H9 (cell line): Measurements from ENCODE around the gene NAV1. TPM values are rescaled to one million over a fixed set of nuclear protein-coding genes. Genes with fewer than 3 reads are reported as not detected.
"Not testable (repeated sequence)": the region's sequence is repeated elsewhere in the genome, so short reads cannot be mapped to it uniquely, and the experiment has no call there.

Experiments used
- DNase-seq: peaks from one replicate; pipeline ENCODE4 v3.0.0-alpha.2; 2017
- H2AFZ ChIP-seq: one replicate; pipeline ENCODE4 v1.6.1; 2013; ENCODE audit warnings: mild to moderate bottlenecking, low read length, control low read depth, moderate library complexity
- H2AK5ac ChIP-seq: 2 replicates; pipeline ENCODE4 v1.6.1; 2013; ENCODE audit warnings: low read length, control low read depth, mixed read lengths; ENCODE audit not compliant: insufficient read length
- H2BK120ac ChIP-seq: one replicate; pipeline ENCODE4 v1.6.1; 2013; ENCODE audit warnings: low read depth, mild to moderate bottlenecking, low read length, control low read depth, inconsistent platforms; ENCODE audit not compliant: poor library complexity, severe bottlenecking
- H2BK12ac ChIP-seq: 2 replicates; pipeline ENCODE4 v1.6.1; 2013; ENCODE audit warnings: low read length, control low read depth, mixed read lengths, low read depth; ENCODE audit not compliant: insufficient read length
- H2BK15ac ChIP-seq: 2 replicates; pipeline ENCODE4 v1.6.1; 2013; ENCODE audit warnings: low read depth, low read length, control low read depth
- H2BK20ac ChIP-seq: one replicate; pipeline ENCODE4 v1.6.1; 2013; ENCODE audit warnings: low read depth, mild to moderate bottlenecking, low read length, control low read depth, inconsistent platforms; ENCODE audit not compliant: poor library complexity, severe bottlenecking
- H2BK5ac ChIP-seq: 2 replicates; pipeline ENCODE4 v1.6.1; 2013; ENCODE audit warnings: low read length, control low read depth, mixed read lengths; ENCODE audit not compliant: insufficient read length
- H3K14ac ChIP-seq: 2 replicates; pipeline ENCODE4 v1.6.1; 2013; ENCODE audit warnings: low read length, control low read depth; ENCODE audit not compliant: insufficient read depth
- H3K18ac ChIP-seq: 2 replicates; pipeline ENCODE4 v1.6.1; 2013; ENCODE audit warnings: low read depth, mild to moderate bottlenecking, mixed read lengths, low read length, control low read depth; ENCODE audit not compliant: insufficient read length
- H3K23ac ChIP-seq: 2 replicates; pipeline ENCODE4 v1.6.1; 2013; ENCODE audit warnings: low read length, control low read depth, mixed read lengths, low read depth; ENCODE audit not compliant: insufficient read length
- H3K23me2 ChIP-seq: 2 replicates; pipeline ENCODE4 v1.6.1; 2013; ENCODE audit warnings: low read depth, mild to moderate bottlenecking, mixed read lengths, low read length, control low read depth; ENCODE audit not compliant: insufficient read length, poor library complexity, severe bottlenecking
- H3K27ac ChIP-seq: 2 replicates; pipeline ENCODE4 v1.5.1; 2013; ENCODE audit warnings: low read length, control low read depth, mixed read lengths, low read depth; ENCODE audit not compliant: insufficient read length
- H3K27me3 ChIP-seq: 2 replicates; pipeline ENCODE4 v1.6.1; 2013; ENCODE audit warnings: low read length, control low read depth, inconsistent platforms; ENCODE audit not compliant: insufficient read depth
- H3K4ac ChIP-seq: 2 replicates; pipeline ENCODE4 v1.6.1; 2013; ENCODE audit warnings: low read depth, mild to moderate bottlenecking, control low read depth, inconsistent platforms, low read length, moderate library complexity
- H3K4me1 ChIP-seq: 2 replicates; pipeline ENCODE4 v1.6.1; 2013; ENCODE audit warnings: low read length, control low read depth, inconsistent platforms; ENCODE audit not compliant: insufficient read depth
- H3K4me2 ChIP-seq: 2 replicates; pipeline ENCODE4 v1.6.1; 2013; ENCODE audit warnings: low read length, control low read depth, mixed read lengths; ENCODE audit not compliant: insufficient read length, insufficient read depth
- H3K56ac ChIP-seq: 2 replicates; pipeline ENCODE4 v1.6.1; 2013; ENCODE audit warnings: low read depth, mild to moderate bottlenecking, mixed read lengths, low read length, control low read depth; ENCODE audit not compliant: insufficient read length
- H3K79me1 ChIP-seq: 2 replicates; pipeline ENCODE4 v1.6.1; 2013; ENCODE audit warnings: low read depth, mild to moderate bottlenecking, moderate library complexity, low read length, control low read depth, inconsistent platforms; ENCODE audit not compliant: insufficient read depth, poor library complexity, severe bottlenecking
- H3K79me2 ChIP-seq: 2 replicates; pipeline ENCODE4 v1.6.1; 2013; ENCODE audit warnings: low read length, control low read depth, inconsistent platforms; ENCODE audit not compliant: insufficient read depth
- H3K9ac ChIP-seq: 2 replicates; pipeline ENCODE4 v1.6.1; 2013; ENCODE audit warnings: low read length, control low read depth, mixed read lengths; ENCODE audit not compliant: insufficient read length; ENCODE audit errors: extremely low read depth
- H3K9me3 ChIP-seq: one replicate; pipeline ENCODE4 v1.6.1; 2013; ENCODE audit warnings: low read depth, low read length, inconsistent platforms; ENCODE audit not compliant: control insufficient read depth
- H3T11ph ChIP-seq: one replicate; pipeline ENCODE4 v1.6.1; 2013; ENCODE audit warnings: mild to moderate bottlenecking, low read length, control low read depth, inconsistent platforms
- H4K20me1 ChIP-seq: one replicate; pipeline ENCODE4 v1.6.1; 2013; ENCODE audit not compliant: control insufficient read depth, insufficient read length, insufficient read depth
- H4K5ac ChIP-seq: 2 replicates; pipeline ENCODE4 v1.6.1; 2013; ENCODE audit warnings: low read depth, mild to moderate bottlenecking, mixed read lengths, low read length, control low read depth; ENCODE audit not compliant: insufficient read length
- H4K8ac ChIP-seq: replicated peaks from 2 replicates; pipeline ENCODE4 v1.6.1; 2013; ENCODE audit warnings: low read length, control low read depth, mixed read lengths, low read depth; ENCODE audit not compliant: insufficient read length
- H4K91ac ChIP-seq: 2 replicates; pipeline ENCODE4 v1.6.1; 2013; ENCODE audit warnings: low read depth, mild to moderate bottlenecking, moderate library complexity, mixed read lengths, low read length, control low read depth; ENCODE audit not compliant: insufficient read length
- H3K27ac Mint-ChIP-seq, 3 experiments: 2 replicates in 2 of 3; 3 replicates in 1 of 3; pipeline ENCODE4 v1.8.0; 2020 to 2021; ENCODE audit warnings: mixed read lengths in 3 of 3, mild to moderate bottlenecking in 1 of 3, moderate library complexity in 1 of 3
- H3K27me3 Mint-ChIP-seq: 2 replicates; pipeline ENCODE4 v1.8.0; 2021; ENCODE audit warnings: low read depth, mild to moderate bottlenecking, moderate library complexity, mixed read lengths
- H3K36me3 Mint-ChIP-seq, 3 experiments: 2 replicates in 2 of 3; 3 replicates in 1 of 3; pipeline ENCODE4 v1.8.0; 2020 to 2021; ENCODE audit warnings: low read depth in 3 of 3, mixed read lengths in 3 of 3; ENCODE audit not compliant: insufficient read depth in 1 of 3
- H3K4me1 Mint-ChIP-seq, 2 experiments: 2 replicates each; pipeline ENCODE4 v1.8.0; 2020; ENCODE audit warnings: mixed read lengths in 2 of 2
- H3K4me3 Mint-ChIP-seq, 2 experiments: 2 replicates in 1 of 2; 3 replicates in 1 of 2; pipeline ENCODE4 v1.8.0; 2020 to 2021; ENCODE audit warnings: mild to moderate bottlenecking in 2 of 2, mixed read lengths in 2 of 2, moderate library complexity in 1 of 2
- H3K9me3 Mint-ChIP-seq, 2 experiments: 2 replicates in 1 of 2; 3 replicates in 1 of 2; pipeline ENCODE4 v1.8.0; 2020; ENCODE audit warnings: mild to moderate bottlenecking in 2 of 2, mixed read lengths in 2 of 2, moderate library complexity in 1 of 2
- WGBS: extraction: QIAGEN DNeasy Blood & Tissue Kit; methylation state at CpG from one replicate; pipeline ENCODE4 v1.1.7; 2013; ENCODE audit warnings: missing lambda C conversion rate, low lambda C conversion rate, mixed read lengths; ENCODE audit not compliant: insufficient read length; ENCODE audit errors: extremely low coverage; 5-methylcytosine and 5-hydroxymethylcytosine counted together
- total RNA-seq: library from RNA; stranded (reverse); gene quantifications from 2 replicates; pipeline ENCODE4 v1.2.1, GENCODE V29; 2021
- TF ChIP-seq, protein P1 (sequence below): fragments of 200-600 bp; sonication (generic); conservative IDR thresholded peaks from 3 replicates; pipeline ENCODE4 v1.8.0; 2021; ENCODE audit warnings: antibody characterized with exemption, mild to moderate bottlenecking

NAV1 gene
- total RNA-seq, 1 experiment from 2014 or later, result 20.5 TPM

DNA sequence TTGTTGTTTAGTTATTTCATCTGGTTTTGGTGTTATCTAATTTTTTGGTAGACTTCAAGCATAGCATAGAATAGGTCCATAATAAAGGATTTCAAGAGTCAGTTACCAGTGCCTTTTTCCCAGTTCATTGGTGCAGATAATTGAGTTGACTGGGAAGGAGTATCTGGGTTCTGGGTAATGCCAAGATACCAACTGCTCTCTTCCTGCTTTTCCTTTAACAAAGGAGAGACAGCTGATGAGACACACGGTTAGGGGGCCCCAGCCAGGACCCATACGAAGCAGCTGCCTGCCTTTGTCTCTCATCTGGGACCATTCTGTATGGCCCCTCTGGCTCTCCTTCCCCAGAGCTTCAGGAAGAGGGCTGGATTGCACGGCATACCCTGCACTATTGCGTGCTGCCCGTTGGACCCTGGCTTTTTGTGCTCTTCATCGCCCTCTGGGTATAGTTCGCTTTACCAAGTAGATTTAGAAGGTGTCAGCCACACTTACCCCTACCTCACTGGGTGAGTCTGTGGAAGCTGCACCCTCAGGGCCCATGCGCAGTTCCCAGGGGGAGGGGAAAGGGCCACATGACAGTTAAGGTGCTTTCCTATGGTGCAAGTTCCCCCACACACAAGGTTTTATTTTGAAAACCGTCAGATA is 7.0 kb downstream of the NAV1 start:
- Histone ChIP-seq H2AK5ac (no peak overlapping the region), H2BK5ac (no peak overlapping the region), H3T11ph (no peak overlapping the region), H4K20me1 (no peaks in the 10 kb centered on the region), H2AFZ (no peak overlapping the region), H3K27me3 (no peaks in the 10 kb centered on the region; the same call in 1 of the 2 replicates), H3K14ac (no peak overlapping the region; the same call in 1 of the 2 replicates), H2BK12ac (no peak overlapping the region), H3K9ac (no peak overlapping the region), H2BK120ac (no peak overlapping the region), H3K4me2 (no peak overlapping the region), H4K8ac (no peak overlapping the region), H3K27ac (no peak overlapping the region), H3K79me1 (no peaks in the 10 kb centered on the region), H2BK20ac (no peak overlapping the region), H3K23me2 (no peaks in the 10 kb centered on the region), H4K5ac (no peak overlapping the region), H2BK15ac (no peak overlapping the region), H4K91ac (no peak overlapping the region), H3K9me3 (no peaks in the 10 kb centered on the region), H3K4me1 (no peaks in the 10 kb centered on the region), H3K79me2 (no peaks in the 10 kb centered on the region), H3K4ac (no peak overlapping the region), H3K23ac (no peak overlapping the region), H3K18ac (no peak overlapping the region), H3K56ac (no peak overlapping the region)
- no peaks in the 10 kb centered on the region for H3K36me3 Mint-ChIP-seq
- no CpG with 5 or more reads among the region's 9 CpGs for WGBS
- H3K4me3 Mint-ChIP-seq, result peak overlapping the region in 1 of 2 experiments; percentile 6; a peak in 1 of 5 replicates
- peaks cover 0 to 6% of the 10 kb centered on the region in 2 experiments; a peak in 2 of 5 replicates for H3K9me3 Mint-ChIP-seq
- DNase-seq, result peak; percentile 58
- peaks cover 9 to 14% of the 10 kb centered on the region in 2 experiments for H3K4me1 Mint-ChIP-seq
- H3K27me3 Mint-ChIP-seq, result peaks cover 39% of the 10 kb centered on the region
- TF ChIP-seq, protein P1, sequence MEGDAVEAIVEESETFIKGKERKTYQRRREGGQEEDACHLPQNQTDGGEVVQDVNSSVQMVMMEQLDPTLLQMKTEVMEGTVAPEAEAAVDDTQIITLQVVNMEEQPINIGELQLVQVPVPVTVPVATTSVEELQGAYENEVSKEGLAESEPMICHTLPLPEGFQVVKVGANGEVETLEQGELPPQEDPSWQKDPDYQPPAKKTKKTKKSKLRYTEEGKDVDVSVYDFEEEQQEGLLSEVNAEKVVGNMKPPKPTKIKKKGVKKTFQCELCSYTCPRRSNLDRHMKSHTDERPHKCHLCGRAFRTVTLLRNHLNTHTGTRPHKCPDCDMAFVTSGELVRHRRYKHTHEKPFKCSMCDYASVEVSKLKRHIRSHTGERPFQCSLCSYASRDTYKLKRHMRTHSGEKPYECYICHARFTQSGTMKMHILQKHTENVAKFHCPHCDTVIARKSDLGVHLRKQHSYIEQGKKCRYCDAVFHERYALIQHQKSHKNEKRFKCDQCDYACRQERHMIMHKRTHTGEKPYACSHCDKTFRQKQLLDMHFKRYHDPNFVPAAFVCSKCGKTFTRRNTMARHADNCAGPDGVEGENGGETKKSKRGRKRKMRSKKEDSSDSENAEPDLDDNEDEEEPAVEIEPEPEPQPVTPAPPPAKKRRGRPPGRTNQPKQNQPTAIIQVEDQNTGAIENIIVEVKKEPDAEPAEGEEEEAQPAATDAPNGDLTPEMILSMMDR, result peak; percentile 47
- no peak overlapping the region for H3K27ac Mint-ChIP-seq

DNA sequence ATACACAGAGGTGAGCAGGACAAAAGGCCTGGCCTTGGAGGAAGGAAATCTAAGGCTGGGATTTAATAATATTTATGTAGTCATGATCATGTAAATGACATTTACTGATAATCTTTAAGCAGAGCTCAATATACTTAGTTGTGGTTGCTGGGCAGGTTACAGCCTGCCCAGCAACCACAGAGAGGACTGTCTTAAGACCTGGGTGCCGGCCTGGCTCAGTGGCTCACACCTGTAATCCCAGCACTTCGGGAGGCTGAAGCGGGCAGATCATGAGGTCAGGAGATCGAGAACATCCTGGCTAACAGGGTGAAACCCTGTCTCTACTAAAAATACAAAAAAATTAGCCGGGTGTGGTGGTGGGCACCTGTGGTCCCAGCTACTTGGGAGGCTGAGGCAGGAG is 10.6 kb downstream of the NAV1 start:
- not testable (repeated sequence) for H3K23ac ChIP-seq, H3K14ac ChIP-seq, DNase-seq, H3K56ac ChIP-seq, H4K20me1 ChIP-seq, H3K4me1 Mint-ChIP-seq, H3K4me1 ChIP-seq, H3K9me3 ChIP-seq, H3K18ac ChIP-seq, H4K8ac ChIP-seq, H2AFZ ChIP-seq, H3K4me3 Mint-ChIP-seq, H2AK5ac ChIP-seq, H3K27ac ChIP-seq, H3K27ac Mint-ChIP-seq, H2BK12ac ChIP-seq, H4K91ac ChIP-seq, H3K27me3 ChIP-seq, H3K79me1 ChIP-seq, H3K23me2 ChIP-seq, H3K36me3 Mint-ChIP-seq, H2BK15ac ChIP-seq, H2BK5ac ChIP-seq, H3K9ac ChIP-seq, H4K5ac ChIP-seq, H3K9me3 Mint-ChIP-seq, H3K4me2 ChIP-seq, H2BK20ac ChIP-seq, H3K4ac ChIP-seq, H3T11ph ChIP-seq, H3K79me2 ChIP-seq, H2BK120ac ChIP-seq
- WGBS, result no CpG with 5 or more reads among the region's 5 CpGs
- H3K27me3 Mint-ChIP-seq, result peaks cover 12% of the 10 kb centered on the region; the same call in 1 of the 2 replicates
